ENCODE data around the gene ACSM4. TPM values are rescaled to one million over a fixed set of nuclear protein-coding genes. Genes with fewer than 3 reads are reported as not detected.

Gene ACSM4
- total and polyA plus RNA-seq, 2 of the 8 experiments (the other 6 are each of a cell fraction or from before 2014, with no cell fraction given) = not detected

- WGBS, 2 experiments (ENCODE audit: extremely low coverage in 1 of 2, insufficient coverage in 1 of 2, insufficient read length in 1 of 2, insufficient replicate concordance in 2 of 2, low coverage in 1 of 2, low lambda C conversion rate in 2 of 2, missing lambda C conversion rate in 1 of 2) = 68% methylated on average over 4 of the region's 4 CpGs; no CpG with 5 or more reads in 1 of the 2 experiments
- Histone ChIP-seq H2AFZ (ENCODE audit: low read length) (no peak overlapping the region), H2BK15ac (ENCODE audit: low read length) (no peak overlapping the region), H3K18ac (ENCODE audit: extremely low read depth, low read length) (no peak overlapping the region), H3K27ac (ENCODE audit: low read depth, low read length) (no peak overlapping the region), H3K4me2 (ENCODE audit: insufficient read depth in 1 of 2, low read depth in 2 of 2, low read length in 2 of 2) (no peak overlapping the region), H4K20me1 (replicated peaks in 1 of 2; ENCODE audit: control insufficient read depth in 1 of 2, insufficient read depth in 2 of 2, low read length in 2 of 2) (no peaks in the 10 kb centered on the region), H2BK5ac (ENCODE audit: low read depth, low read length) (no peak overlapping the region), H2BK20ac (ENCODE audit: low read length) (no peak overlapping the region), H4K5ac (ENCODE audit: insufficient read length, low read depth, low read length) (no peak overlapping the region), H3K56ac (replicated peaks; ENCODE audit: insufficient read length, low read depth, low read length) (no peak overlapping the region), H4K91ac (replicated peaks; ENCODE audit: insufficient read length, low read length) (no peak overlapping the region), H4K8ac (ENCODE audit: extremely low read depth, insufficient read depth, low read length) (no peak overlapping the region), H3K23me2 (ENCODE audit: low read depth, low read length) (no peaks in the 10 kb centered on the region), H3K4me3 (ENCODE audit: extremely low read depth in 1 of 4, insufficient read depth in 2 of 4, low read depth in 3 of 4, low read length in 4 of 4) (no peak overlapping the region), H3K4ac (replicated peaks; ENCODE audit: insufficient read length, low read depth, low read length) (no peak overlapping the region), H3K79me1 (ENCODE audit: low read depth, low read length) (no peaks in the 10 kb centered on the region), H2BK120ac (replicated peaks; ENCODE audit: low read depth, low read length) (no peak overlapping the region), H3K23ac (ENCODE audit: insufficient read length) (no peak overlapping the region), H3K4me1 (replicated peaks in 1 of 4; ENCODE audit: control insufficient read depth in 3 of 4, insufficient read depth in 4 of 4, low read length in 3 of 4) (no peaks in the 10 kb centered on the region), H2AK5ac (ENCODE audit: low read depth, low read length) (no peak overlapping the region), H2BK12ac (ENCODE audit: low read depth, low read length) (no peak overlapping the region), H3K9ac (replicated peaks in 1 of 4; ENCODE audit: extremely low read depth in 1 of 4, low read depth in 3 of 4, low read length in 3 of 4) (no peak overlapping the region), H3K79me2 (ENCODE audit: control insufficient read depth in 1 of 2, insufficient read depth in 2 of 2, low read length in 2 of 2) (no peaks in the 10 kb centered on the region), H3K27me3 (replicated peaks in 1 of 4; ENCODE audit: control insufficient read depth in 3 of 4, extremely low read depth in 1 of 4, insufficient read depth in 3 of 4, low read length in 3 of 4) (no peaks in the 10 kb centered on the region), H3K36me3 (ENCODE audit: control insufficient read depth in 2 of 4, insufficient read depth in 4 of 4, low read length in 3 of 4) (peaks cover 0 to 7% (median 0%) of the 10 kb centered on the region in 4 experiments; a peak in 1 of 8 replicates), H3K14ac (ENCODE audit: insufficient read length) (no peak overlapping the region), H3K9me3 (ENCODE audit: insufficient read depth in 2 of 2, low read depth in 1 of 2, low read length in 1 of 2) (peaks cover 8 to 13% of the 10 kb centered on the region in 2 experiments; a peak in 3 of 4 replicates)
- no peak for DNase-seq (ENCODE audit: low read depth in 1 of 2, low spot score in 2 of 2)
- POLR2A ChIA-PET (ENCODE audit: partially characterized antibody) = no interaction called here
- no peak for FAIRE-seq
- CTCF ChIA-PET (ENCODE audit: partially characterized antibody) = interaction anchor here (0.9 to 1.3 kb wide), 2 partner anchors 28 to 111 kb away, joined by 3 read pairs; no protein-coding TSS in a partner anchor
- TF ChIP-seq TBP (IDR thresholded peaks at IDR 0.05; ENCODE audit: low read depth, low read length) = no peak
- TF ChIP-seq MAX (IDR thresholded peaks at IDR 0.05) = no peak
- TF ChIP-seq KDM4A (IDR thresholded peaks at IDR 0.05; ENCODE audit: low read depth, low read length, severe bottlenecking) = no peak
- no peak for TF ChIP-seq BCL11A (IDR thresholded peaks at IDR 0.05; ENCODE audit: low read depth in 2 of 2, low read length in 2 of 2)
- TF ChIP-seq HDAC2 (IDR thresholded peaks at IDR 0.05; ENCODE audit: borderline replicate concordance in 1 of 2, low read depth in 2 of 2, low read length in 2 of 2) = no peak
- no peak for TF ChIP-seq SUZ12 (IDR thresholded peaks at IDR 0.05; ENCODE audit: low read length)
- no peak for TF ChIP-seq JUND (IDR thresholded peaks at IDR 0.05; ENCODE audit: low read length)
- TF ChIP-seq RFX5 (IDR thresholded peaks at IDR 0.05; ENCODE audit: borderline replicate concordance, low read depth, low read length) = no peak
- no peak for TF ChIP-seq CREB1 (IDR thresholded peaks at IDR 0.05)
- TF ChIP-seq POLR2A (IDR thresholded peaks at IDR 0.05; ENCODE audit: control extremely low read depth in 1 of 2, low read depth in 2 of 2, low read length in 2 of 2) = no peak
- TF ChIP-seq HDAC6 (IDR thresholded peaks at IDR 0.05; ENCODE audit: low read depth, low read length) = no peak
- TF ChIP-seq NANOG (IDR thresholded peaks at IDR 0.05; ENCODE audit: insufficient read depth, low read depth, low read length, poor library complexity, severe bottlenecking) = no peak
- TF ChIP-seq TCF12 (IDR thresholded peaks at IDR 0.05; ENCODE audit: low read depth, low read length) = no peak
- no peak for TF ChIP-seq SP1 (IDR thresholded peaks at IDR 0.05; ENCODE audit: low read depth, low read length)
- no peak for TF ChIP-seq ATF3 (IDR thresholded peaks at IDR 0.05; ENCODE audit: insufficient read depth, low read depth, low read length)
Measured at GRCh38 chr12:7349418-7349817, 45.5 kb downstream of the ACSM4 start.

Data from H1 (cell line).